Ovary (tissue), 3 donors: ENCODE measurements around the gene SND1.

Experiments
- EP300 ChIP-seq: sonication (generic); formaldehyde crosslinking; IDR thresholded peaks from one replicate; pipeline ENCODE4 v1.6.1; 2017; ENCODE audit warnings: antibody characterized with exemption
- POLR2A ChIP-seq: fragments of 450-650 bp; IDR thresholded peaks from one replicate; pipeline ENCODE4 v1.6.1; 2017; ENCODE audit warnings: antibody characterized with exemption, mild to moderate bottlenecking, moderate library complexity
- TF ChIP-seq, protein P1 (sequence below), 3 donors: fragments of 450-650 bp in 2 of 3; fragments of 200-600 bp in 1 of 3; IDR thresholded peaks; one replicate each; pipeline versions ENCODE4 v1.5.1 to v1.8.0; 2016 to 2022; ENCODE audit warnings: antibody characterized with exemption in 3 of 3, mild to moderate bottlenecking in 1 of 3
- donor health status: DM: no; HTN: no; CAD: no.

DNA sequence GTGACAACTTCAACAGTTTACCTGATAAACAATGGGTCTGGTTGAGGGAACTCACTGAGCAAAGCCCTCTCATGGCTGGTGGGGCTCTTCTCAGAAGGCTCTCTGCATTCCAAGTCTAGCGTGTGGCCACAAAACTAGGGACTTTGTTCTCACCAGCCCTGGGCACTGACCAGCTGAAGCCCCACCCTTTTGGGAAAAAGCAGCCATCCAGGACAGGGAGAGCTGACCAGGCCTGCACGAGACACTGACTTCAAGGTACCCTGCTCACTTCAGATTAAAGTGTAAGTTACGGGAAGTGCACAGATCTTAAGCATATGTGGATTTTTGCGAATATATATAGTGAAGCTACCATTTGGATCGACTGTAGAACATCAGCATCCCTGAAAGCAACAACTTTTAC, 446.6 kb downstream of the SND1 start:
- TF ChIP-seq POLR2A (no peak), EP300 (no peak)
- TF ChIP-seq, protein P1, sequence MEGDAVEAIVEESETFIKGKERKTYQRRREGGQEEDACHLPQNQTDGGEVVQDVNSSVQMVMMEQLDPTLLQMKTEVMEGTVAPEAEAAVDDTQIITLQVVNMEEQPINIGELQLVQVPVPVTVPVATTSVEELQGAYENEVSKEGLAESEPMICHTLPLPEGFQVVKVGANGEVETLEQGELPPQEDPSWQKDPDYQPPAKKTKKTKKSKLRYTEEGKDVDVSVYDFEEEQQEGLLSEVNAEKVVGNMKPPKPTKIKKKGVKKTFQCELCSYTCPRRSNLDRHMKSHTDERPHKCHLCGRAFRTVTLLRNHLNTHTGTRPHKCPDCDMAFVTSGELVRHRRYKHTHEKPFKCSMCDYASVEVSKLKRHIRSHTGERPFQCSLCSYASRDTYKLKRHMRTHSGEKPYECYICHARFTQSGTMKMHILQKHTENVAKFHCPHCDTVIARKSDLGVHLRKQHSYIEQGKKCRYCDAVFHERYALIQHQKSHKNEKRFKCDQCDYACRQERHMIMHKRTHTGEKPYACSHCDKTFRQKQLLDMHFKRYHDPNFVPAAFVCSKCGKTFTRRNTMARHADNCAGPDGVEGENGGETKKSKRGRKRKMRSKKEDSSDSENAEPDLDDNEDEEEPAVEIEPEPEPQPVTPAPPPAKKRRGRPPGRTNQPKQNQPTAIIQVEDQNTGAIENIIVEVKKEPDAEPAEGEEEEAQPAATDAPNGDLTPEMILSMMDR (IDR thresholded peaks at IDR 0.05) = no peak
